GM23338 (cell line): Measurements from ENCODE around the gene HBD. TPM values are rescaled to one million over a fixed set of nuclear protein-coding genes. Genes with fewer than 3 reads are reported as not detected.

Experiments used
- ATAC-seq: fragments of 200-7000 bp; cut with Tn5 transposase; 3 replicates; pipeline ENCODE4 v1.9.1; 2020
- DNase-seq: peaks from one replicate; pipeline ENCODE4 v3.0.0-alpha.2; 2015; ENCODE audit warnings: low spot score
- H2AFZ ChIP-seq: fragments of 200-600 bp; sonication (generic); 2 replicates; pipeline ENCODE4 v1.8.0; 2016; ENCODE audit warnings: antibody characterized with exemption, mild to moderate bottlenecking, moderate library complexity
- H3F3A ChIP-seq: fragments of 200-600 bp; sonication (generic); replicated peaks from 2 replicates; pipeline ENCODE4 v1.8.0; 2017; ENCODE audit warnings: antibody characterized with exemption, mixed run types, low read depth
- H3K27ac ChIP-seq: fragments of 200-600 bp; sonication (generic); 2 replicates; pipeline ENCODE4 v1.6.1; 2016; ENCODE audit warnings: low read depth
- H3K27me3 ChIP-seq: fragments of 200-600 bp; sonication (generic); 2 replicates; pipeline ENCODE4 v1.8.0; 2016; ENCODE audit warnings: mild to moderate bottlenecking, mixed run types, moderate library complexity; ENCODE audit not compliant: insufficient read depth
- H3K36me3 ChIP-seq: fragments of 200-600 bp; sonication (generic); 2 replicates; pipeline ENCODE4 v1.8.0; 2016; ENCODE audit warnings: mild to moderate bottlenecking; ENCODE audit not compliant: insufficient read depth
- H3K4me1 ChIP-seq: fragments of 200-600 bp; sonication (generic); 2 replicates; pipeline ENCODE4 v1.8.0; 2016; ENCODE audit warnings: mild to moderate bottlenecking, moderate library complexity; ENCODE audit not compliant: insufficient read depth
- H3K4me2 ChIP-seq: fragments of 200-600 bp; sonication (generic); 2 replicates; pipeline ENCODE4 v1.7.1; 2017; ENCODE audit warnings: mixed run types
- H3K4me3 ChIP-seq: fragments of 200-600 bp; sonication (generic); 2 replicates; pipeline ENCODE4 v1.6.1; 2016; ENCODE audit warnings: mixed run types
- H3K79me2 ChIP-seq: fragments of 200-600 bp; sonication (generic); replicated peaks from 2 replicates; pipeline ENCODE4 v1.8.0; 2017; ENCODE audit warnings: mild to moderate bottlenecking; ENCODE audit not compliant: insufficient read depth
- H3K9me2 ChIP-seq: fragments of 200-600 bp; sonication (generic); 2 replicates; pipeline ENCODE4 v1.8.0; 2017; ENCODE audit not compliant: insufficient read depth
- H4K20me1 ChIP-seq: fragments of 200-600 bp; sonication (generic); replicated peaks from 2 replicates; pipeline ENCODE4 v1.8.0; 2017; ENCODE audit warnings: mild to moderate bottlenecking; ENCODE audit not compliant: insufficient read depth
- H3K27ac Mint-ChIP-seq: 2 replicates; pipeline ENCODE4 v1.8.0; 2020; ENCODE audit warnings: inconsistent platforms, mild to moderate bottlenecking, moderate library complexity, mixed read lengths
- H3K27me3 Mint-ChIP-seq: 3 replicates; pipeline ENCODE4 v1.8.0; 2022; ENCODE audit warnings: low read depth, mild to moderate bottlenecking, moderate library complexity, mixed read lengths, inconsistent platforms; ENCODE audit not compliant: insufficient read depth, poor library complexity
- H3K36me3 Mint-ChIP-seq: 3 replicates; pipeline ENCODE4 v1.8.0; 2021; ENCODE audit warnings: low read depth, mild to moderate bottlenecking, inconsistent platforms, moderate library complexity, mixed read lengths
- H3K4me1 Mint-ChIP-seq: 3 replicates; pipeline ENCODE4 v1.8.0; 2020; ENCODE audit warnings: mild to moderate bottlenecking, inconsistent platforms, mixed read lengths
- H3K4me3 Mint-ChIP-seq: 3 replicates; pipeline ENCODE4 v1.8.0; 2021; ENCODE audit warnings: moderate library complexity, mild to moderate bottlenecking, inconsistent platforms, mixed read lengths
- H3K9me3 Mint-ChIP-seq: 3 replicates; pipeline ENCODE4 v1.8.0; 2020; ENCODE audit warnings: moderate library complexity, mild to moderate bottlenecking, inconsistent platforms, mixed read lengths
- CREB1 ChIP-seq: fragments of 250-450 bp; sonication (Bioruptor Pico); IDR thresholded peaks from 2 replicates; pipeline ENCODE4 v1.5.0; 2020; ENCODE audit warnings: low read depth, mild to moderate bottlenecking, moderate library complexity
- ETS1 ChIP-seq: IDR thresholded peaks from 2 replicates; pipeline ENCODE4 v1.6.1; 2016; ENCODE audit warnings: antibody characterized with exemption
- EZH2phosphoT487 ChIP-seq: fragments of 200-600 bp; sonication (generic); IDR thresholded peaks from one replicate; pipeline ENCODE4 v1.8.1; 2018; ENCODE audit warnings: antibody characterized with exemption; ENCODE audit not compliant: unreplicated experiment
- JUNB ChIP-seq: IDR thresholded peaks from one replicate; pipeline ENCODE4 v1.6.1; 2016; ENCODE audit warnings: antibody characterized with exemption; ENCODE audit not compliant: unreplicated experiment
- NANOG ChIP-seq: IDR thresholded peaks from 2 replicates; pipeline ENCODE4 v1.6.1; 2016; ENCODE audit warnings: antibody characterized with exemption, borderline replicate concordance
- POLR2AphosphoS5 ChIP-seq: IDR thresholded peaks from 2 replicates; pipeline ENCODE4 v1.6.1; 2016; ENCODE audit warnings: antibody characterized with exemption, low read depth
- STAT1 ChIP-seq: IDR thresholded peaks from one replicate; pipeline ENCODE4 v1.6.1; 2016; ENCODE audit warnings: antibody characterized with exemption; ENCODE audit not compliant: unreplicated experiment
- ZNF114 ChIP-seq: fragments of 250-450 bp; sonication (Bioruptor Pico); IDR thresholded peaks from 2 replicates; pipeline ENCODE4 v1.5.0; 2020; ENCODE audit warnings: mild to moderate bottlenecking, moderate library complexity
- ZNF331 ChIP-seq: fragments of 250-450 bp; sonication (Bioruptor Pico); IDR thresholded peaks from 2 replicates; pipeline ENCODE4 v1.5.0; 2020; ENCODE audit warnings: low read depth, mild to moderate bottlenecking, moderate library complexity
- ZNF462 ChIP-seq: fragments of 250-450 bp; sonication (Bioruptor Pico); IDR thresholded peaks from 2 replicates; pipeline ENCODE4 v1.5.0; 2020; ENCODE audit warnings: mild to moderate bottlenecking, moderate library complexity
- polyA plus RNA-seq: library from polyadenylated mRNA; unstranded; fragments of >200 nt; fragmentation: Nextera tagmentation; extraction: Ambion mirVana; gene quantifications from 2 replicates; pipeline ENCODE4 v1.2.1, GENCODE V29; 2016
- total RNA-seq: library from RNA; depleted of rRNA; stranded (reverse); fragments of >200 nt; shearing (Covaris generic); gene quantifications from 2 replicates; pipeline ENCODE4 v1.2.3, GENCODE V29; 2014

The HBD gene
- total and polyA plus RNA-seq, 2 experiments from 2014 or later = not detected

- no peaks in the 10 kb centered on the region for H4K20me1 ChIP-seq
- peaks cover 13% of the 10 kb centered on the region; the same call in 2 of the 3 replicates for H3K36me3 Mint-ChIP-seq
- H3K27me3 Mint-ChIP-seq = no peaks in the 10 kb centered on the region
- peaks cover 38% of the 10 kb centered on the region for H3K9me3 Mint-ChIP-seq
- no peak for DNase-seq
- H3F3A ChIP-seq = no peaks in the 10 kb centered on the region
- H3K9me2 ChIP-seq = no peaks in the 10 kb centered on the region
- no peaks in the 10 kb centered on the region for H3K36me3 ChIP-seq
- no peaks in the 10 kb centered on the region for H3K27me3 ChIP-seq
- H3K27ac ChIP-seq = no peak overlapping the region
- H3K4me1 ChIP-seq = no peaks in the 10 kb centered on the region
- ATAC-seq = no peak
- no peaks in the 10 kb centered on the region for H3K4me1 Mint-ChIP-seq
- H3K79me2 ChIP-seq = no peaks in the 10 kb centered on the region
- H3K4me2 ChIP-seq = no peak overlapping the region
- H3K27ac Mint-ChIP-seq = no peak overlapping the region
- no peak overlapping the region for H2AFZ ChIP-seq
- no peak overlapping the region for H3K4me3 ChIP-seq
- TF ChIP-seq POLR2AphosphoS5 (no peak), NANOG (no peak), ZNF331 (no peak), CREB1 (CRISPR knock-in tag) (no peak), ETS1 (no peak), EZH2phosphoT487 (no peak), STAT1 (no peak), ZNF462 (CRISPR knock-in tag) (no peak), ZNF114 (no peak), JUNB (no peak)
- no peak overlapping the region for H3K4me3 Mint-ChIP-seq
These were observed 10.6 kb downstream of the HBD start for GRCh38 chr11:5223686-5224085.
